Astrocyte of the spinal cord (primary cell): ENCODE data around the gene ALG3.
A peak's percentile ranks its signal among the peaks of the same experiment; 100 is the strongest.

Source experiments
- DNase-seq: peaks from one replicate; pipeline ENCODE4 v3.0.0; 2011; ENCODE audit warnings: low read depth, low spot score
- H3K4me3 ChIP-seq: 2 replicates; pipeline ENCODE4 v1.5.1; 2011; ENCODE audit warnings: low read depth, mild to moderate bottlenecking, low read length, moderate library complexity
- CTCF ChIP-seq: IDR thresholded peaks from 2 replicates; pipeline ENCODE4 v1.5.1; 2012; ENCODE audit warnings: low read depth, mild to moderate bottlenecking, low read length, inconsistent platforms
- in situ Hi-C: cut with HindIII; loops from 2 replicates; pipeline ENCODE4 v1.10.0; 2017; ENCODE audit warnings: low sequenced_read_pairs

The ALG3 gene

DNA sequence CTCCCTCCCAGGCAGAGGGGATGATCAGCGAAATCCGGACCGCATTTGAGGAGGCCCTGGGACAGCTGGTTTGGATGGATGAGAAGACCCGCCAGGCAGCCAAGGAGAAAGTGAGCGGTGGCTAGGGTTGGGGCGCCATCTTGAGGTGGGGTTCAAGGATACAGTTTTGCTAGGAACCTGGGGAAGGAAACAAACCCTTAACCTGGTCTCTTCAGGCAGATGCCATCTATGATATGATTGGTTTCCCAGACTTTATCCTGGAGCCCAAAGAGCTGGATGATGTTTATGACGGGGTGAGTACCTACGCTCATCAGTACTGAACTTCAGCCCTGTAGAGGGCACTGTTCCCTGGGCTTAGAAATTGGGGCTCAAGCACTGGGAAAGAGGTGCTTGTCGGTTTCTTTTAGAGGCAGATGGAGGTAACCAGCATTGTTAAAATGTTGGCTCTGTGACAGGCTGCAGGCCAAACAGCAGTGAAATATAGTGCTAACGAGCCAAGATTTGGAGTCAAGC is 40.7 kb upstream of the ALG3 start:
- in situ Hi-C loops, result no loop called here

GRCh38 chr3:184284696-184285095 is 35.9 kb upstream of the ALG3 start:
- DNase-seq, result peak; percentile 65
- peak; percentile 55 for TF ChIP-seq CTCF
- no peak overlapping the region for H3K4me3 ChIP-seq
- in situ Hi-C loops, result no loop called here

More for the DNA sequence above, 40.7 kb upstream of the ALG3 start:
- H3K4me3 ChIP-seq, result no peak overlapping the region
- peak; percentile 27 for DNase-seq
- peak; percentile 63 for TF ChIP-seq CTCF

GRCh38 chr3:184283681-184284080 is 34.9 kb upstream of the ALG3 start:
- TF ChIP-seq CTCF, result no peak
- H3K4me3 ChIP-seq, result no peak overlapping the region
- in situ Hi-C loops, result no loop called here
- no peak for DNase-seq

DNA sequence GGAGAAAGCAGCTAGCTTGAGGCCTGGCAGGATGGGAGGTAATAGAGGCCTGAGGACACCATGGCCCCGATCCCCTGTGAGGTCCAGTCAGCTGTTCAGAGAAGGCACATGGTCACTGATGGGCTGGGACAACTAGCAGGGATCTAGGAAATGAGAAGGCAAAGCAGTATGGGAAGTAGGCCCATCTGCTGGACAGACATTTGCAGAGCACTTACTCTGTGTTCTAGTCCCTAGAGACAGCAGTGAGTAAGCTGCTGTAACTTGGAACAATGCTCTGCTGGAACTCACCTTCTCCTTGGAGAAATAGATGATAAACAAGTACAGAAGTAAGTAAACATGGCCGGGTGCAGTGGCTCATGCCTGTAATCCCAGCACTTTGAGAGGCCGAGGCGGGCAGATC is 34.2 kb upstream of the ALG3 start:
- no peak overlapping the region for H3K4me3 ChIP-seq
- no peak for TF ChIP-seq CTCF
- in situ Hi-C loops, result no loop called here
- no peak for DNase-seq

DNA sequence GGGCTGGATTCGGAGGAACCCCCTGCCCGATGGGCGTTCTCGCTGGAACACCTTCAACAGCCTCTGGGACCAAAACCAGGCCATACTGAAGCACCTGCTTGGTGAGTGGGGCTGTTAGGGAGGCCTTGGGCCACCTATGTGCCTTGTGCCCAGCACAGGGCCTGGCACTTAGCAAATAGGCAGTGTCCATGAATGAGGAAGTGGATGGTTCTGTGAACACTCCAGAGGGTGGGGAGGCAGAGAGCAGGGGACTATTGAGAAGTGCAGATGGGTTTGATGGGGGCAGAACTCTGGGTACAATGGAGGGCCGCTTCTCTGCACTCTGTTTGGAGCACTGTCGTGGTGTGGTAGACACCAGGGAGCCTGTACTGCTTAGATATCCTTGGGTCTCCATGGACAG is 28.6 kb upstream of the ALG3 start:
- H3K4me3 ChIP-seq, result no peak overlapping the region
- no peak for TF ChIP-seq CTCF
- in situ Hi-C loops, result no loop called here
- no peak for DNase-seq

- no peak for TF ChIP-seq CTCF
- in situ Hi-C loops, result no loop called here
- no peak for DNase-seq
- no peak within 1 kb of the TSS for H3K4me3 ChIP-seq
Measured at GRCh38 chr3:184275961-184276910, 27.5 kb upstream of the ALG3 start, which contains the start of gene ECE2. Gene ECE2, plus strand, starts transcription at chr3:184276022. Its CDS starts 132 bp downstream, at chr3:184276154.
